Panc1 (cell line): Measurements from ENCODE around the gene CFAP57.

ENCODE experiments used
- POLR2AphosphoS5 ChIP-seq: IDR thresholded peaks from 2 replicates; pipeline ENCODE4 v1.6.1; 2012; ENCODE audit warnings: mild to moderate bottlenecking, low read depth, low read length, moderate library complexity
- SIN3A ChIP-seq: IDR thresholded peaks from 2 replicates; pipeline ENCODE4 v1.6.1; 2012; ENCODE audit warnings: low read depth, mild to moderate bottlenecking, low read length, moderate library complexity, borderline replicate concordance; ENCODE audit not compliant: insufficient read depth
- TCF7L2 ChIP-seq: IDR thresholded peaks from 2 replicates; pipeline ENCODE4 v1.6.1; 2011; ENCODE audit warnings: mild to moderate bottlenecking, low read depth, low read length, inconsistent platforms
- TF ChIP-seq, protein P1 (sequence below): fragments of 450-650 bp; IDR thresholded peaks from 2 replicates; pipeline ENCODE4 v1.5.1; 2017; ENCODE audit warnings: mild to moderate bottlenecking
- TF ChIP-seq, protein P2 (sequence below), 2 experiments: IDR thresholded peaks; 2 replicates each; pipeline ENCODE4 v1.6.1; 2011 to 2012; ENCODE audit warnings: low read depth in 2 of 2, control low read depth in 1 of 2, low read length in 1 of 2, mild to moderate bottlenecking in 1 of 2, moderate library complexity in 1 of 2; ENCODE audit not compliant: insufficient read depth in 1 of 2

DNA sequence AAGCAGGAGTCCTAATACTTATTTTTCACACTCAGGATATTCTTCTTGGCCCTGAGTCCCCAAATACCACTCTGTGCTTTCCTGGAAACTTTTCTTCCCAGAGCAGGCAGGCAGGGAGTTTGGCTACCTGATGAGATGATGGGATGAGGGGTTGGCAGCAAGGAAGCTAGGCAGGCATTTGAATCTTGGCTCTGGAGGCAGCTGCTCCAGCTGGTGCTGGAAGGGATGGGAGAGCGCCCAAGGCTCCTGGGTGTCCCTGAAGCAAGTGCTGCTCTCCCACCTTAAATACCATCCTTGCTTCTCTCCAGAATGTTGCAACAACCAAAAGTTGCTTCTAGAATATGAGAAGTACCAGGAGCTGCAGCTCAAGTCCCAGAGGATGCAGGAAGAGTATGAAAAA is 49.7 kb downstream of the CFAP57 start:
- TF ChIP-seq, protein P1, sequence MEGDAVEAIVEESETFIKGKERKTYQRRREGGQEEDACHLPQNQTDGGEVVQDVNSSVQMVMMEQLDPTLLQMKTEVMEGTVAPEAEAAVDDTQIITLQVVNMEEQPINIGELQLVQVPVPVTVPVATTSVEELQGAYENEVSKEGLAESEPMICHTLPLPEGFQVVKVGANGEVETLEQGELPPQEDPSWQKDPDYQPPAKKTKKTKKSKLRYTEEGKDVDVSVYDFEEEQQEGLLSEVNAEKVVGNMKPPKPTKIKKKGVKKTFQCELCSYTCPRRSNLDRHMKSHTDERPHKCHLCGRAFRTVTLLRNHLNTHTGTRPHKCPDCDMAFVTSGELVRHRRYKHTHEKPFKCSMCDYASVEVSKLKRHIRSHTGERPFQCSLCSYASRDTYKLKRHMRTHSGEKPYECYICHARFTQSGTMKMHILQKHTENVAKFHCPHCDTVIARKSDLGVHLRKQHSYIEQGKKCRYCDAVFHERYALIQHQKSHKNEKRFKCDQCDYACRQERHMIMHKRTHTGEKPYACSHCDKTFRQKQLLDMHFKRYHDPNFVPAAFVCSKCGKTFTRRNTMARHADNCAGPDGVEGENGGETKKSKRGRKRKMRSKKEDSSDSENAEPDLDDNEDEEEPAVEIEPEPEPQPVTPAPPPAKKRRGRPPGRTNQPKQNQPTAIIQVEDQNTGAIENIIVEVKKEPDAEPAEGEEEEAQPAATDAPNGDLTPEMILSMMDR: no peak
- TF ChIP-seq POLR2AphosphoS5: no peak
- TF ChIP-seq SIN3A: no peak
- TF ChIP-seq, protein P2, sequence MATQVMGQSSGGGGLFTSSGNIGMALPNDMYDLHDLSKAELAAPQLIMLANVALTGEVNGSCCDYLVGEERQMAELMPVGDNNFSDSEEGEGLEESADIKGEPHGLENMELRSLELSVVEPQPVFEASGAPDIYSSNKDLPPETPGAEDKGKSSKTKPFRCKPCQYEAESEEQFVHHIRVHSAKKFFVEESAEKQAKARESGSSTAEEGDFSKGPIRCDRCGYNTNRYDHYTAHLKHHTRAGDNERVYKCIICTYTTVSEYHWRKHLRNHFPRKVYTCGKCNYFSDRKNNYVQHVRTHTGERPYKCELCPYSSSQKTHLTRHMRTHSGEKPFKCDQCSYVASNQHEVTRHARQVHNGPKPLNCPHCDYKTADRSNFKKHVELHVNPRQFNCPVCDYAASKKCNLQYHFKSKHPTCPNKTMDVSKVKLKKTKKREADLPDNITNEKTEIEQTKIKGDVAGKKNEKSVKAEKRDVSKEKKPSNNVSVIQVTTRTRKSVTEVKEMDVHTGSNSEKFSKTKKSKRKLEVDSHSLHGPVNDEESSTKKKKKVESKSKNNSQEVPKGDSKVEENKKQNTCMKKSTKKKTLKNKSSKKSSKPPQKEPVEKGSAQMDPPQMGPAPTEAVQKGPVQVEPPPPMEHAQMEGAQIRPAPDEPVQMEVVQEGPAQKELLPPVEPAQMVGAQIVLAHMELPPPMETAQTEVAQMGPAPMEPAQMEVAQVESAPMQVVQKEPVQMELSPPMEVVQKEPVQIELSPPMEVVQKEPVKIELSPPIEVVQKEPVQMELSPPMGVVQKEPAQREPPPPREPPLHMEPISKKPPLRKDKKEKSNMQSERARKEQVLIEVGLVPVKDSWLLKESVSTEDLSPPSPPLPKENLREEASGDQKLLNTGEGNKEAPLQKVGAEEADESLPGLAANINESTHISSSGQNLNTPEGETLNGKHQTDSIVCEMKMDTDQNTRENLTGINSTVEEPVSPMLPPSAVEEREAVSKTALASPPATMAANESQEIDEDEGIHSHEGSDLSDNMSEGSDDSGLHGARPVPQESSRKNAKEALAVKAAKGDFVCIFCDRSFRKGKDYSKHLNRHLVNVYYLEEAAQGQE (IDR thresholded peaks at IDR 0.05; ENCODE audit: insufficient read depth in 1 of 2, low read depth in 2 of 2, low read length in 1 of 2): no peak
- no peak for TF ChIP-seq TCF7L2
